K562 (cell line): ENCODE measurements around the gene KATNB1. TPM values are rescaled to one million over a fixed set of nuclear protein-coding genes. Genes with fewer than 3 reads are reported as not detected.

Experiments used
- ATAC-seq: fragments of 200-7000 bp; cut with Tn5 transposase; 3 replicates; pipeline ENCODE4 v1.9.1; 2020; ENCODE audit warnings: moderate library complexity
- BruUV-seq: library from RNA; stranded (reverse); fragments of 400-500 nt; replicated peaks from 2 replicates; lab custom pipeline; 2021; lab: Mats Ljungman, UMichigan
- CTCF ChIA-PET: fragments of 300-600 bp; formaldehyde crosslinking; extraction: SDS; loops from one replicate; lab custom pipeline; 2021; ENCODE audit warnings: low intra/inter-chr PET ratio; lab: Yijun Ruan, JAX
- POLR2A ChIA-PET: fragments of 300-600, 350-650 bp; sonication (Branson Sonifier 250); formaldehyde crosslinking; extraction: SDS; loops from one replicate; lab custom pipeline; 2021; ENCODE audit warnings: antibody characterized with exemption, inconsistent platforms; lab: Yijun Ruan, JAX
- DNase-seq, 4 experiments: peaks; one replicate each; pipeline versions ENCODE4 v3.0.0 to v3.0.0-alpha.2; 2011 to 2018; ENCODE audit warnings: low spot score in 3 of 4, mixed read lengths in 3 of 4; ENCODE audit errors: extremely low read depth in 1 of 4
- FAIRE-seq: peaks from 2 replicates; lab custom pipeline; 2011; peaks lifted over from hg19 to GRCh38; lab: Jason Lieb, UNC
- H2AFZ ChIP-seq: 2 replicates; pipeline ENCODE4 v1.6.0; 2011; ENCODE audit warnings: low read depth, low read length, control low read depth, inconsistent platforms
- H3K27ac ChIP-seq: fragments of 200-600 bp; 3 replicates; pipeline ENCODE4 v1.8.0; 2011; ENCODE audit warnings: low read depth, mild to moderate bottlenecking, control low read depth, inconsistent platforms, low read length, moderate library complexity, mixed read lengths; ENCODE audit errors: extremely low read depth
- H3K27me3 ChIP-seq, 2 experiments: fragments of 300-600 bp in 1 of 2; 2 replicates in 1 of 2; 3 replicates in 1 of 2; pipeline versions ENCODE4 v1.6.0 to v1.8.0; 2011; ENCODE audit warnings: inconsistent platforms in 2 of 2, low read length in 2 of 2, mild to moderate bottlenecking in 1 of 2, mixed read lengths in 1 of 2, moderate library complexity in 1 of 2; ENCODE audit not compliant: control insufficient read depth in 2 of 2, insufficient read depth in 2 of 2
- H3K36me3 ChIP-seq: fragments of 300-600 bp; 3 replicates; pipeline ENCODE4 v1.8.0; 2011; ENCODE audit warnings: mild to moderate bottlenecking, low read length, inconsistent platforms; ENCODE audit not compliant: control insufficient read depth, insufficient read depth
- H3K4me1 ChIP-seq, 2 experiments: fragments of 200-600 bp in 1 of 2; replicated peaks in 1 of 2; 2 replicates in 1 of 2; 3 replicates in 1 of 2; pipeline versions ENCODE4 v1.5.1 to v1.8.0; 2011; ENCODE audit warnings: inconsistent platforms in 2 of 2, low read length in 2 of 2, mild to moderate bottlenecking in 1 of 2, mixed read lengths in 1 of 2, moderate library complexity in 1 of 2; ENCODE audit not compliant: control insufficient read depth in 2 of 2, insufficient read depth in 2 of 2
- H3K4me2 ChIP-seq: 2 replicates; pipeline ENCODE4 v1.6.1; 2011; ENCODE audit warnings: low read length, control low read depth, inconsistent platforms, mixed read lengths; ENCODE audit not compliant: insufficient read depth
- H3K4me3 ChIP-seq: fragments of 200-600 bp; sonication (generic), shearing (Covaris generic); 2 replicates; pipeline ENCODE4 v1.5.1; 2016; ENCODE audit warnings: control low read depth, inconsistent platforms
- H3K79me2 ChIP-seq: fragments of 200-600 bp; 3 replicates; pipeline ENCODE4 v1.8.0; 2011; ENCODE audit warnings: low read length, inconsistent platforms; ENCODE audit not compliant: control insufficient read depth, insufficient read depth
- H3K9ac ChIP-seq, 2 experiments: 2 replicates each; pipeline versions ENCODE4 v1.6.0 to v1.6.1; 2011; ENCODE audit warnings: low read depth in 2 of 2, low read length in 2 of 2, control low read depth in 1 of 2, inconsistent platforms in 1 of 2, mild to moderate bottlenecking in 1 of 2, mixed read lengths in 1 of 2; ENCODE audit not compliant: insufficient read depth in 1 of 2
- H3K9me1 ChIP-seq: one replicate; pipeline ENCODE4 v1.6.0; 2011; ENCODE audit warnings: inconsistent platforms, mild to moderate bottlenecking, low read length, moderate library complexity; ENCODE audit not compliant: control insufficient read depth, insufficient read depth
- H3K9me3 ChIP-seq: replicated peaks from 2 replicates; pipeline ENCODE4 v1.5.1; 2011; ENCODE audit warnings: low read depth, low read length, inconsistent platforms; ENCODE audit not compliant: control insufficient read depth, insufficient read depth
- H4K20me1 ChIP-seq: replicated peaks from 2 replicates; pipeline ENCODE4 v1.6.1; 2011; ENCODE audit warnings: low read length, inconsistent platforms, mixed read lengths; ENCODE audit not compliant: control insufficient read depth, insufficient read depth
- CCNT2 ChIP-seq: IDR thresholded peaks from 2 replicates; pipeline ENCODE4 v1.6.1; 2011; ENCODE audit warnings: borderline replicate concordance, low read depth, mild to moderate bottlenecking, moderate library complexity, mixed read lengths, low read length; ENCODE audit not compliant: insufficient read length; ENCODE audit errors: extremely low read depth
- CEBPB ChIP-seq: fragments of 450-650 bp; IDR thresholded peaks from 2 replicates; pipeline ENCODE4 v1.6.1; 2016; ENCODE audit warnings: missing genetic modification characterization, missing compliant biosample characterization
- ELF4 ChIP-seq: fragments of 450-650 bp; formaldehyde crosslinking; IDR thresholded peaks from 2 replicates; pipeline ENCODE4 v1.4.0; 2022; ENCODE audit warnings: missing genetic modification characterization
- FOXK1 ChIP-seq: sonication (generic); formaldehyde crosslinking; IDR thresholded peaks from 2 replicates; pipeline ENCODE4 v1.8.0; 2022; ENCODE audit warnings: missing genetic modification reagents, mild to moderate bottlenecking, borderline replicate concordance
- HOXB6 ChIP-seq: fragments of 250-450 bp; sonication (Bioruptor Pico); IDR thresholded peaks from 2 replicates; pipeline ENCODE4 v1.5.1; 2022; ENCODE audit warnings: mild to moderate bottlenecking, borderline replicate concordance
- NEUROD1 ChIP-seq: fragments of 150-350 bp; IDR thresholded peaks from 2 replicates; pipeline ENCODE4 v1.6.1; 2014; ENCODE audit warnings: borderline replicate concordance, low read length, low read depth; ENCODE audit not compliant: partially characterized antibody
- NFATC3 ChIP-seq: fragments of 450-650 bp; IDR thresholded peaks from 2 replicates; pipeline ENCODE4 v1.6.1; 2017; ENCODE audit warnings: mild to moderate bottlenecking
- RCOR1 ChIP-seq, 2 experiments: IDR thresholded peaks; 2 replicates each; pipeline ENCODE4 v1.6.1; 2012; ENCODE audit warnings: low read depth in 2 of 2, low read length in 2 of 2, borderline replicate concordance in 1 of 2, improper control_type of control experiment in 1 of 2
- RFX7 ChIP-seq: fragments of 250-450 bp; sonication (Bioruptor Pico); IDR thresholded peaks from 2 replicates; pipeline ENCODE4 v1.5.1; 2021; ENCODE audit warnings: mild to moderate bottlenecking
- SMAD1 ChIP-seq: fragments of 150-350 bp; IDR thresholded peaks from 2 replicates; pipeline ENCODE4 v1.6.1; 2014; ENCODE audit warnings: low read length, low read depth; ENCODE audit not compliant: partially characterized antibody
- SRSF3 ChIP-seq: fragments of 200-400 bp; formaldehyde crosslinking; IDR thresholded peaks from 2 replicates; pipeline ENCODE4 v1.6.1; 2016; ENCODE audit warnings: mild to moderate bottlenecking, low read length, moderate library complexity; ENCODE audit not compliant: insufficient read depth
- TCFL5 ChIP-seq: fragments of 250-450 bp; sonication (Bioruptor Pico); conservative IDR thresholded peaks from 2 replicates; pipeline ENCODE4 v1.6.1; 2021; ENCODE audit warnings: mild to moderate bottlenecking, moderate library complexity, matching md5 sums
- ZC3H11A ChIP-seq: IDR thresholded peaks from 2 replicates; pipeline ENCODE4 v1.6.1; 2012; ENCODE audit warnings: low read depth, low read length, improper control_type of control experiment
- ZNF41 ChIP-seq: fragments of 250-450 bp; sonication (Bioruptor Pico); conservative IDR thresholded peaks from 2 replicates; pipeline ENCODE4 v1.4.0; 2020; ENCODE audit warnings: mild to moderate bottlenecking
- WGBS: fragments of 100-300 bp; shearing (Covaris generic); methylation state at CpG from one replicate; pipeline ENCODE4 v1.1.6; 2016; ENCODE audit warnings: low coverage, mixed read lengths; ENCODE audit not compliant: insufficient coverage; ENCODE audit errors: missing lambda C conversion rate; 5-methylcytosine and 5-hydroxymethylcytosine counted together
- in situ Hi-C: fragments of 300-500 bp; cut with MboI; formaldehyde crosslinking; loops from 4 replicates; pipeline ENCODE4 v1.15.0; 2018; ENCODE audit warnings: inconsistent platforms, mixed read lengths
- intact Hi-C: fragments of 100-400 bp; cut with micrococcal nuclease; formaldehyde crosslinking; loops from 2 replicates; pipeline ENCODE4 v1.14.2; 2022
- polyA plus RNA-seq, 8 experiments: library from polyadenylated mRNA; depleted of rRNA in 4 of 8; stranded (reverse) in 5 of 8; unstranded in 3 of 8; fragments of >200 nt; fragmentation: Nextera tagmentation in 2 of 8; fragmentation: Illumina TruSeq in 1 of 8; extraction: Ambion mirVana in 2 of 8; extraction: Trizol in 1 of 8; gene quantifications; 2 replicates each; pipeline versions ENCODE4 v1.2.1 to v1.2.3, GENCODE V29; 2011 to 2014; ENCODE audit warnings: inconsistent platforms in 1 of 8, missing spikeins in 1 of 8
- total RNA-seq, 7 experiments: library from RNA; depleted of rRNA in 6 of 7; stranded (reverse); fragments of >200 nt in 6 of 7; fragmentation: Illumina TruSeq in 2 of 7; extraction: Trizol in 2 of 7; gene quantifications; 2 replicates each; pipeline versions ENCODE4 v1.2.1 to v1.2.3, GENCODE V29; 2011 to 2021; ENCODE audit warnings: low replicate concordance in 1 of 7
- TF ChIP-seq, protein P1 (sequence below): IDR thresholded peaks from 2 replicates; pipeline ENCODE4 v1.6.1; 2011; ENCODE audit warnings: borderline replicate concordance, low read depth, mild to moderate bottlenecking, moderate library complexity, low read length; ENCODE audit not compliant: insufficient read depth, poor library complexity, severe bottlenecking
- TF ChIP-seq, protein P2 (sequence below): fragments of 250-450 bp; sonication (Bioruptor Pico); IDR thresholded peaks from 2 replicates; pipeline ENCODE4 v1.5.1; 2021; ENCODE audit warnings: mild to moderate bottlenecking
- TF ChIP-seq, protein P3 (sequence below): sonication (generic); formaldehyde crosslinking; IDR thresholded peaks from 2 replicates; pipeline ENCODE4 v1.8.0; 2022; ENCODE audit warnings: missing genetic modification reagents, mild to moderate bottlenecking, borderline replicate concordance

KATNB1 gene
- total and polyA plus RNA-seq, 9 of the 15 experiments (the other 6 are each of a cell fraction or from before 2014, with no cell fraction given): 1.2 to 52.6 (median 21.9) TPM

DNA sequence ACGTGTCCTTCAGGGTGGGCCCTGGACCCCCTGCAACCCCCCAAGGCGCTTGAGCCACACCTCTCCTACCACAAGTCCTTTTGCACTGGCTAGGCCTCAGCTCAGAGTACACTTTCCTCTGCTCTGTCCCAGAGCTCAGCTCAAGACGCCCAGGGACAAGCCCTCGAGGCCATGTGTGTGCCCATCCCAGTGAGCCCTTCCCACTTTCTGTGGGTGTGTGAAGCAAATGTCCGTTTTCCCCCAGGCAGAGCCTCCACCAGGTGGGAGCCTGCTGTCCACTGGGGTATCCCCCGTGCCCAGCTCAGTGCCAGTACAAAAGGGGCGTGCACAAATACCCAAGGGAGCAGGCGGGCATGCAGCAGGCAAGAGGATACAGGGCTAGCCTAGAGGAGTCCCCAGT lies 48.3 kb downstream of the KATNB1 start:
- no TSS peak for BruUV-seq
- Histone ChIP-seq H3K27me3 (no peaks in the 10 kb centered on the region), H3K9me3 (no peaks in the 10 kb centered on the region), H2AFZ (no peak overlapping the region), H3K4me1 (peaks cover 0 to 23% of the 10 kb centered on the region in 2 experiments; a peak in 1 of 5 replicates), H3K4me3 (no peak overlapping the region), H4K20me1 (no peaks in the 10 kb centered on the region), H3K79me2 (no peaks in the 10 kb centered on the region), H3K9ac (no peak overlapping the region), H3K36me3 (peaks cover 59% of the 10 kb centered on the region; the same call in 2 of the 3 replicates), H3K27ac (no peak overlapping the region), H3K4me2 (no peak overlapping the region), H3K9me1 (no peaks in the 10 kb centered on the region)
- POLR2A ChIA-PET: interaction anchor here (0.9 to 2.8 kb wide), 3 partner anchors 11 to 16 kb away, joined by 5 to 15 read pairs (median 9); no protein-coding TSS in a partner anchor
- 75% methylated on average over 8 of the region's 8 CpGs for WGBS
- FAIRE-seq (no peak), DNase-seq (no peak), ATAC-seq (no peak)
- TF ChIP-seq CCNT2 (no peak), FOXK1 (no peak), NEUROD1 (no peak), SRSF3 (no peak), ZNF41 (no peak), RCOR1 (IDR thresholded peaks at IDR 0.05; ENCODE audit: borderline replicate concordance in 1 of 2, low read depth in 2 of 2, low read length in 2 of 2) (no peak), SMAD1 (no peak), ELF4 (CRISPR knock-in tag) (no peak), CEBPB (tag) (no peak), HOXB6 (CRISPR knock-in tag) (no peak), ZC3H11A (no peak), NFATC3 (no peak), RFX7 (CRISPR knock-in tag) (no peak), TCFL5 (no peak)
- TF ChIP-seq, protein P1, sequence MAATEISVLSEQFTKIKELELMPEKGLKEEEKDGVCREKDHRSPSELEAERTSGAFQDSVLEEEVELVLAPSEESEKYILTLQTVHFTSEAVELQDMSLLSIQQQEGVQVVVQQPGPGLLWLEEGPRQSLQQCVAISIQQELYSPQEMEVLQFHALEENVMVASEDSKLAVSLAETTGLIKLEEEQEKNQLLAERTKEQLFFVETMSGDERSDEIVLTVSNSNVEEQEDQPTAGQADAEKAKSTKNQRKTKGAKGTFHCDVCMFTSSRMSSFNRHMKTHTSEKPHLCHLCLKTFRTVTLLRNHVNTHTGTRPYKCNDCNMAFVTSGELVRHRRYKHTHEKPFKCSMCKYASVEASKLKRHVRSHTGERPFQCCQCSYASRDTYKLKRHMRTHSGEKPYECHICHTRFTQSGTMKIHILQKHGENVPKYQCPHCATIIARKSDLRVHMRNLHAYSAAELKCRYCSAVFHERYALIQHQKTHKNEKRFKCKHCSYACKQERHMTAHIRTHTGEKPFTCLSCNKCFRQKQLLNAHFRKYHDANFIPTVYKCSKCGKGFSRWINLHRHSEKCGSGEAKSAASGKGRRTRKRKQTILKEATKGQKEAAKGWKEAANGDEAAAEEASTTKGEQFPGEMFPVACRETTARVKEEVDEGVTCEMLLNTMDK: no peak
- TF ChIP-seq, protein P2, sequence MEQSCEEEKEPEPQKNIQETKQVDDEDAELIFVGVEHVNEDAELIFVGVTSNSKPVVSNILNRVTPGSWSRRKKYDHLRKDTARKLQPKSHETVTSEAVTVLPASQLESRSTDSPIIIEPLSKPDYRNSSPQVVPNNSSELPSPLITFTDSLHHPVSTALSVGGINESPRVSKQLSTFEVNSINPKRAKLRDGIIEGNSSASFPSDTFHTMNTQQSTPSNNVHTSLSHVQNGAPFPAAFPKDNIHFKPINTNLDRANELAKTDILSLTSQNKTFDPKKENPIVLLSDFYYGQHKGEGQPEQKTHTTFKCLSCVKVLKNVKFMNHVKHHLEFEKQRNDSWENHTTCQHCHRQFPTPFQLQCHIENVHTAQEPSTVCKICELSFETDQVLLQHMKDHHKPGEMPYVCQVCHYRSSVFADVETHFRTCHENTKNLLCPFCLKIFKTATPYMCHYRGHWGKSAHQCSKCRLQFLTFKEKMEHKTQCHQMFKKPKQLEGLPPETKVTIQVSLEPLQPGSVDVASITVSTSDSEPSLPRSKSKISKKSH (CRISPR knock-in tag): no peak
- TF ChIP-seq, protein P3, sequence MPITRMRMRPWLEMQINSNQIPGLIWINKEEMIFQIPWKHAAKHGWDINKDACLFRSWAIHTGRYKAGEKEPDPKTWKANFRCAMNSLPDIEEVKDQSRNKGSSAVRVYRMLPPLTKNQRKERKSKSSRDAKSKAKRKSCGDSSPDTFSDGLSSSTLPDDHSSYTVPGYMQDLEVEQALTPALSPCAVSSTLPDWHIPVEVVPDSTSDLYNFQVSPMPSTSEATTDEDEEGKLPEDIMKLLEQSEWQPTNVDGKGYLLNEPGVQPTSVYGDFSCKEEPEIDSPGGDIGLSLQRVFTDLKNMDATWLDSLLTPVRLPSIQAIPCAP (CRISPR knock-in tag): no peak
- CTCF ChIA-PET: no interaction called here
- in situ Hi-C loops: no loop called here
- intact Hi-C loops: no loop called here
